Kidney (tissue), 14 donors: ENCODE data around the gene MUC2. TPM values are rescaled to one million over a fixed set of nuclear protein-coding genes. Genes with fewer than 3 reads are reported as not detected.

Source experiments
- DNase-seq, 5 donors: peaks; one replicate each; pipeline ENCODE4 v3.0.0-alpha.2; 2013 to 2020
- FAIRE-seq: peaks from 2 replicates; lab custom pipeline; 2012; peaks lifted over from hg19 to GRCh38; lab: Jason Lieb, UNC
- H3K27ac ChIP-seq, 2 donors: one replicate each; pipeline ENCODE4 v1.7.0; 2013; ENCODE audit warnings: low read depth in 2 of 2, low read length in 2 of 2, inconsistent platforms in 1 of 2
- H3K27me3 ChIP-seq: one replicate; pipeline ENCODE4 v1.7.1; 2013; ENCODE audit warnings: low read length, inconsistent platforms; ENCODE audit not compliant: control insufficient read depth, insufficient read depth
- H3K36me3 ChIP-seq, 3 donors: one replicate each; pipeline versions ENCODE4 v1.7.0 to v1.7.1; 2013; ENCODE audit warnings: low read length in 3 of 3, control low read depth in 1 of 3, inconsistent platforms in 1 of 3; ENCODE audit not compliant: insufficient read depth in 3 of 3, control insufficient read depth in 2 of 3
- H3K4me1 ChIP-seq, 3 donors: one replicate each; pipeline versions ENCODE4 v1.7.0 to v1.7.1; 2013; ENCODE audit warnings: low read length in 3 of 3, inconsistent platforms in 1 of 3, low read depth in 1 of 3; ENCODE audit not compliant: control insufficient read depth in 2 of 3, insufficient read depth in 2 of 3
- H3K4me3 ChIP-seq, 3 donors: one replicate each; pipeline versions ENCODE4 v1.7.0 to v1.8.1; 2013; ENCODE audit warnings: low read length in 3 of 3, control low read depth in 1 of 3, inconsistent platforms in 1 of 3
- H3K9ac ChIP-seq, 3 donors: one replicate each; pipeline versions ENCODE4 v1.7.0 to v1.7.1; 2013; ENCODE audit warnings: low read length in 3 of 3, control low read depth in 1 of 3, inconsistent platforms in 1 of 3
- H3K9me3 ChIP-seq, 3 donors: one replicate each; pipeline versions ENCODE4 v1.7.0 to v1.7.1; 2013; ENCODE audit warnings: low read length in 3 of 3, control low read depth in 1 of 3, inconsistent platforms in 1 of 3; ENCODE audit not compliant: control insufficient read depth in 2 of 3, insufficient read depth in 1 of 3
- intact Hi-C: fragments of 100-400 bp; cut with DNase I; formaldehyde crosslinking; loops from one replicate; pipeline ENCODE4 v1.11.1; 2022
- polyA plus RNA-seq: library from polyadenylated mRNA; stranded (reverse); fragments of 350-450 nt; fragmentation: Illumina TruSeq; extraction: RNeasy Lipid Tissue Mini Kit (QIAGEN cat#74804); gene quantifications from one replicate; pipeline ENCODE4 v1.2.3, GENCODE V29; 2014; ENCODE audit warnings: low read depth, low replicate concordance; ENCODE audit not compliant: insufficient read depth
- total RNA-seq: library from RNA; stranded (reverse); fragmentation: NEBNext Ultra II Directional; extraction: Animal tissue kit (Norgen Biotek cat#: 25700); gene quantifications from one replicate; pipeline ENCODE4 v1.2.1, GENCODE V29; 2021
- TF ChIP-seq, protein P1 (sequence below): IDR thresholded peaks from 3 replicates; pipeline ENCODE4 v1.5.1; 2012; ENCODE audit warnings: mild to moderate bottlenecking, moderate library complexity, borderline replicate concordance; ENCODE audit not compliant: insufficient read depth; ENCODE audit errors: extremely low read depth
- donor health status: control.
- donor health status: control.
- donor health status: control.
- donor health status: control.
- donor health status: control.
- donor health status: DM: yes; HTN: yes; CAD: no.
- donor health status: Normal renal cell carcinoma (clear cell type).

Gene MUC2
- total and polyA plus RNA-seq, 2 donors from 2014 or later, result not detected

DNA sequence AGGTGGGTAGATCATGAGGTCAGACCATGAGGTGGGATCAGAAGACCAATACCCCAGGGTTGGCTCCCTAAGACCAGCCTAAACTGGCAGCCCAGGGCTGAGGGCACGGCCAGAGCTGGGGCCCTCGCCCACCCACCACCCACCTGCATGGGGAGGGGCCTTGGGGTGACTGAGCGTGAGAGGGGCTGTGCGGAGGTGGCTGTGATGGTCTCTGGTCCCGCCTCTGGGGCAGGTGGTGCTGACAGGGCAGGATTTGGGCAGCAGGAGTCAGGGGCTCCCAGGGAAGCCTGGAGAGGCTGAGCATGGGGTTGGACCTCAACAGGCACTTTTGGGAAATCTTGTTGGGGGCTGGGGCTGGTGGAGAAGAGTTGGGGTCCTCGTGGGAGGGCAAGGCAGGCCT lies 43.3 kb downstream of the MUC2 start:
- no peak overlapping the region for H3K27ac ChIP-seq
- H3K36me3 ChIP-seq, result no peaks in the 10 kb centered on the region
- DNase-seq, result peak in 2 of 5 donors; percentile 26 to 35
- no peak for FAIRE-seq
- no peaks in the 10 kb centered on the region for H3K27me3 ChIP-seq
- TF ChIP-seq, protein P1, sequence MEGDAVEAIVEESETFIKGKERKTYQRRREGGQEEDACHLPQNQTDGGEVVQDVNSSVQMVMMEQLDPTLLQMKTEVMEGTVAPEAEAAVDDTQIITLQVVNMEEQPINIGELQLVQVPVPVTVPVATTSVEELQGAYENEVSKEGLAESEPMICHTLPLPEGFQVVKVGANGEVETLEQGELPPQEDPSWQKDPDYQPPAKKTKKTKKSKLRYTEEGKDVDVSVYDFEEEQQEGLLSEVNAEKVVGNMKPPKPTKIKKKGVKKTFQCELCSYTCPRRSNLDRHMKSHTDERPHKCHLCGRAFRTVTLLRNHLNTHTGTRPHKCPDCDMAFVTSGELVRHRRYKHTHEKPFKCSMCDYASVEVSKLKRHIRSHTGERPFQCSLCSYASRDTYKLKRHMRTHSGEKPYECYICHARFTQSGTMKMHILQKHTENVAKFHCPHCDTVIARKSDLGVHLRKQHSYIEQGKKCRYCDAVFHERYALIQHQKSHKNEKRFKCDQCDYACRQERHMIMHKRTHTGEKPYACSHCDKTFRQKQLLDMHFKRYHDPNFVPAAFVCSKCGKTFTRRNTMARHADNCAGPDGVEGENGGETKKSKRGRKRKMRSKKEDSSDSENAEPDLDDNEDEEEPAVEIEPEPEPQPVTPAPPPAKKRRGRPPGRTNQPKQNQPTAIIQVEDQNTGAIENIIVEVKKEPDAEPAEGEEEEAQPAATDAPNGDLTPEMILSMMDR, result no peak
- H3K4me1 ChIP-seq, result no peaks in the 10 kb centered on the region
- H3K9me3 ChIP-seq, result no peaks in the 10 kb centered on the region
- H3K4me3 ChIP-seq, result no peak overlapping the region
- H3K9ac ChIP-seq, result no peak overlapping the region
- intact Hi-C loops, result no loop called here

DNA sequence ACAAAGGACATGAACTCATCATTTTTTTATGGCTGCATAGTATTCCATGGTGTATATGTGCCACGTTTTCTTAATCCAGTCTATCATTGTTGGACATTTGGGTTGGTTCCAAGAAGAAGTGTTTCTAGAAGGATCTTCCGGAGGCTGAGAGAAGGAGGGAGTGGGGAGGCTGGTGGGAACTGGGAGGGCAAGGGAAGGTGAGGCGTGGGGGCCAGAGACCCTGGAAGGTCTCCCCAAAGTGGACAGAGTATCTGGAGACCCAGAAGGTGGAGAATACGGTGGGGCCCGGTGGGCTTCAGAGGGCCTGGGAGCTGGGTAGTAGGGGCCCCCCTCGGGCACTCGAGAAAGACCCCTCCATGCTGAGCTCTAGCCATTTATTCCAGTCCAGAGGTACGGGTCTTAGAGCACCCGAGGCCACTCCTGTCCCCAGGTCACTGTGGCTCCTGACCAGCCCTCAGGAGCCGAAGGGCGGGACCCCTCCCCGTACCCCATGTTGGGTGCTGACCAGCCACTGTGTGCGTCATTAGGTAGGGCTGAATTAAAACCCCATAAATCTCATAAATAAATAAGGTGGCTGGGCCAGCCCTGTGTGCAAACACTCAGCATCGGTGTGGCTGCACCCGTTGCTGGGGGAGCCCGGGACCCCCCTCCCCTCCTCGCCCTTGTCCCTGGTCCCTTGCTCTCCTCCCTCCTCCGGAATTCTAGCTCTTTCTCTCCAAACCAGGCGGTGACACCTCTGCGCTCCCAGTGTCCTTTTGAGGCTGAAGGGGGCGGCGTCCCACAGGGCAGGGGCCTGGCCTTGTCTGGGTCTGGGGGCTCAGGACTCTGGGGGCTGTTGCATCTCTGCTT lies 44.3 kb downstream of the MUC2 start:
- Histone ChIP-seq H3K36me3 (no peaks in the 10 kb centered on the region), H3K4me3 (no peak overlapping the region), H3K4me1 (no peaks in the 10 kb centered on the region), H3K9me3 (no peaks in the 10 kb centered on the region), H3K27me3 (no peaks in the 10 kb centered on the region), H3K27ac (no peak overlapping the region), H3K9ac (no peak overlapping the region)
- TF ChIP-seq, protein P1, result no peak
- intact Hi-C loops, result no loop called here
- FAIRE-seq, result no peak
- DNase-seq, result peak in 2 of 5 donors; percentile 13 to 36

DNA sequence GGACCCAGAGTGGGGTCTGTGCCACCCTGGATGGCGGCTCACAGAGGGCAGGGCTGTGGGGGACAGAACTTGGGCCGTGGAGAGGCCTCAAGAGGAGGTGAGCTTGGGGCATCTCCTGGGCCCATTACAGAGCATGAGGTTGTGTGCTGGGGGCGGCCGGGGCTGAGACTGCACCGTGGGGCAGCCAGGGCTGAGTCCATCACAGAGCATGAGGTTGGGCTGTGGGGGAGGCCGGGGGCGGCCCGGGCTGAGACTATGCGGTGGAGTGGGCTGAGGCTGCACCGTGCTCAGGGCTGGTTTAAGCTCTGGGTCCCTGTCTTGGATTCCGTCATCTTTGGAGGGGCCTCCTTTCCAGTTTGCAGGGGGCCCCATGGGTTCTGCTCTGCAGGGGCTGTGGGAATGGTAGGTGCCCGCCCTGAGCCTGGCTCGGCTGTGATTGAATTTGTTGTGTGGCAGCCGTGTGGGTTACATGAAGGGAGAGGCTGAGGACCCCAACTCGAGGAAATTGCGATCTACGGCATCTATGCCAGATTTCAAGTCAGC lies 45.0 kb downstream of the MUC2 start:
- TF ChIP-seq, protein P1, result no peak
- Histone ChIP-seq H3K9me3 (no peaks in the 10 kb centered on the region), H3K27me3 (no peaks in the 10 kb centered on the region), H3K27ac (no peak overlapping the region), H3K36me3 (no peaks in the 10 kb centered on the region), H3K9ac (no peak overlapping the region), H3K4me1 (no peaks in the 10 kb centered on the region), H3K4me3 (no peak overlapping the region)
- intact Hi-C loops, result no loop called here
- FAIRE-seq (no peak), DNase-seq (peak in 1 of 5 donors; percentile 49)
